Measurements from ENCODE around the gene MAD1L1.

Gene MAD1L1

DNA sequence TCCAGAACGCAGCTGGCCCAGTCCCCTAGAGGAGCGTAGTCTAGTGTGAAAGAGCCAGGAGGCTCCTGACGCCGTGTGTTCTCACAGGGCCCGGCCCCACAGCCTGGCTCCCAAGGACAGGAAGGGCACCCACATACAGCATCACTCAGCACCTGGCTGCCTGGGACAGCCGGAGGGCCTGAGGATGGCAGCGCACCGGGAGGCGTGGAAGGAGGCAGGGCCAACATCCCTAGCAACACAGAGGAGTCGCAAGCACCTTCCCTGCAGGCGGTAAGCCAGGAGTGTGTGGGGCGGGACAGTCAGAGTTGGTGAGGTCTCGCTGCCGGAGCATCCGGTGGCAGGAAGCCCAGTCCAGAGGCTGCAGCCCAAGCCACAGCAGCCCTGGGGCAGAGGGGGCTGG is 125.8 kb downstream of the MAD1L1 start:
- Histone ChIP-seq H3K27ac (ENCODE audit: low read depth, low read length) (no peak overlapping the region), H3K9me3 (ENCODE audit: insufficient read depth, low read length) (no peaks in the 10 kb centered on the region), H3K79me2 (ENCODE audit: insufficient read depth, low read length) (no peaks in the 10 kb centered on the region), H3K9ac (ENCODE audit: low read length) (no peak overlapping the region), H3F3A (ENCODE audit: insufficient read depth) (no peaks in the 10 kb centered on the region), H2AFZ (ENCODE audit: low read depth, low read length, severe bottlenecking) (no peak overlapping the region), H3K36me3 (ENCODE audit: low read length) (no peaks in the 10 kb centered on the region), H4K20me1 (ENCODE audit: low read depth, low read length) (no peaks in the 10 kb centered on the region), H3K4me3 (ENCODE audit: insufficient read depth, low read length, poor library complexity, severe bottlenecking) (no peak overlapping the region), H3K27me3 (ENCODE audit: low read length) (no peaks in the 10 kb centered on the region), H3K4me2 (ENCODE audit: low read depth, low read length, poor library complexity, severe bottlenecking) (no peak overlapping the region), H3K9me2 (replicated peaks; ENCODE audit: insufficient read depth, low read length) (no peaks in the 10 kb centered on the region)
- TF ChIP-seq EZH2phosphoT487 (conservative IDR thresholded peaks at IDR 0.05; ENCODE audit: low read length): no peak
- TF ChIP-seq, protein P1, sequence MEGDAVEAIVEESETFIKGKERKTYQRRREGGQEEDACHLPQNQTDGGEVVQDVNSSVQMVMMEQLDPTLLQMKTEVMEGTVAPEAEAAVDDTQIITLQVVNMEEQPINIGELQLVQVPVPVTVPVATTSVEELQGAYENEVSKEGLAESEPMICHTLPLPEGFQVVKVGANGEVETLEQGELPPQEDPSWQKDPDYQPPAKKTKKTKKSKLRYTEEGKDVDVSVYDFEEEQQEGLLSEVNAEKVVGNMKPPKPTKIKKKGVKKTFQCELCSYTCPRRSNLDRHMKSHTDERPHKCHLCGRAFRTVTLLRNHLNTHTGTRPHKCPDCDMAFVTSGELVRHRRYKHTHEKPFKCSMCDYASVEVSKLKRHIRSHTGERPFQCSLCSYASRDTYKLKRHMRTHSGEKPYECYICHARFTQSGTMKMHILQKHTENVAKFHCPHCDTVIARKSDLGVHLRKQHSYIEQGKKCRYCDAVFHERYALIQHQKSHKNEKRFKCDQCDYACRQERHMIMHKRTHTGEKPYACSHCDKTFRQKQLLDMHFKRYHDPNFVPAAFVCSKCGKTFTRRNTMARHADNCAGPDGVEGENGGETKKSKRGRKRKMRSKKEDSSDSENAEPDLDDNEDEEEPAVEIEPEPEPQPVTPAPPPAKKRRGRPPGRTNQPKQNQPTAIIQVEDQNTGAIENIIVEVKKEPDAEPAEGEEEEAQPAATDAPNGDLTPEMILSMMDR (IDR thresholded peaks at IDR 0.05; ENCODE audit: insufficient read depth, low read length, poor library complexity, severe bottlenecking): no peak

DNA sequence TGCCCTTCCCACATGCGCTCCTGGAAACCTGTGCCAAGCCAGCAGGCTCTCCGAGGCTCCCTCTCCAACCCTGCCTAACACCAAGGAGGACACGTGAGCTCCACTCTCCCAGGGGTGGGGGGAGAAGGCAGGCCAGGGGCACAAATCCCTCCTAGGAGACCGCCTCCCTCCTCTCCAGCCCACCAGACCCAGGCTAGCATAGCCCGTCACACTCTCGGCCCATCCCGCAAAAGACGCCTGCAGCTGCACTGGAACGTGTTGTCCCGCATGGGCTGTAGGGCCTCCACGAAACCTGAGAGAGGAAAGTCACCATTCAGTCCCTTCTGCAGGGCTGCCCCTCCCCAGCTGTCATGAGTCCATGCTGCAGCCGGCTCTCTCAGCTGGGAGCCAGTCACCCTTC is 126.3 kb downstream of the MAD1L1 start:
- H3K27me3 ChIP-seq (ENCODE audit: low read length): no peaks in the 10 kb centered on the region
- H3K4me3 ChIP-seq (ENCODE audit: insufficient read depth, low read length, poor library complexity, severe bottlenecking): no peak overlapping the region
- H4K20me1 ChIP-seq (ENCODE audit: low read depth, low read length): no peaks in the 10 kb centered on the region
- no peaks in the 10 kb centered on the region for H3K9me3 ChIP-seq (ENCODE audit: insufficient read depth, low read length)
- TF ChIP-seq, protein P1 (IDR thresholded peaks at IDR 0.05; ENCODE audit: insufficient read depth, low read length, poor library complexity, severe bottlenecking): no peak
- TF ChIP-seq EZH2phosphoT487 (conservative IDR thresholded peaks at IDR 0.05; ENCODE audit: low read length): no peak
- no peaks in the 10 kb centered on the region for H3F3A ChIP-seq (ENCODE audit: insufficient read depth)
- no peaks in the 10 kb centered on the region for H3K36me3 ChIP-seq (ENCODE audit: low read length)
- H3K27ac ChIP-seq (ENCODE audit: low read depth, low read length): no peak overlapping the region
- H2AFZ ChIP-seq (ENCODE audit: low read depth, low read length, severe bottlenecking): no peak overlapping the region
- H3K9ac ChIP-seq (ENCODE audit: low read length): no peak overlapping the region
- no peaks in the 10 kb centered on the region for H3K9me2 ChIP-seq (replicated peaks; ENCODE audit: insufficient read depth, low read length)
- H3K4me2 ChIP-seq (ENCODE audit: low read depth, low read length, poor library complexity, severe bottlenecking): no peak overlapping the region
- H3K79me2 ChIP-seq (ENCODE audit: insufficient read depth, low read length): no peaks in the 10 kb centered on the region

DNA sequence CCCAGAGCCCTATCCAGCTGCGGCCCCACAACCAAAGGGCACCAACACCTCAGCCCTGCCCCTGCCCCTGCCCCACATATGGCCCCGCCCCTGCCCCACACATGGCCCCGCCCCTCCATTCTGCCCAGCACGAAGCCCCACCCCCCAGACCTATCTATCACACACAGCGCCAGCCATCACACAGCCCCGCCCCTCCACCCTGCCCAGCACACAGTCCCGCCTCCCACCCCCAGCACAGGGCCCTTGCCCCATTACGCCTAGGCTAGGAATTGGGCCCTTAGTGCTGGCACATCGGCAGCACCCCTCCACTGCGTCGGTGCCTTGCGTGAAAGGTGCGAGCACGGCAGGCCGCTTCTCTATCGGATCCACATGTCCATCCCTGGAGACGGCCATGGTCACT is 126.8 kb downstream of the MAD1L1 start:
- no peak overlapping the region for H3K27ac ChIP-seq (ENCODE audit: low read depth, low read length)
- no peaks in the 10 kb centered on the region for H3K9me2 ChIP-seq (replicated peaks; ENCODE audit: insufficient read depth, low read length)
- TF ChIP-seq EZH2phosphoT487 (conservative IDR thresholded peaks at IDR 0.05; ENCODE audit: low read length): no peak
- TF ChIP-seq, protein P1 (IDR thresholded peaks at IDR 0.05; ENCODE audit: insufficient read depth, low read length, poor library complexity, severe bottlenecking): no peak
- H3K36me3 ChIP-seq (ENCODE audit: low read length): no peaks in the 10 kb centered on the region
- no peak overlapping the region for H3K4me2 ChIP-seq (ENCODE audit: low read depth, low read length, poor library complexity, severe bottlenecking)
- no peak overlapping the region for H3K9ac ChIP-seq (ENCODE audit: low read length)
- no peaks in the 10 kb centered on the region for H3K79me2 ChIP-seq (ENCODE audit: insufficient read depth, low read length)
- no peak overlapping the region for H2AFZ ChIP-seq (ENCODE audit: low read depth, low read length, severe bottlenecking)
- no peaks in the 10 kb centered on the region for H3K9me3 ChIP-seq (ENCODE audit: insufficient read depth, low read length)
- no peaks in the 10 kb centered on the region for H3K27me3 ChIP-seq (ENCODE audit: low read length)
- H3F3A ChIP-seq (ENCODE audit: insufficient read depth): no peaks in the 10 kb centered on the region
- no peaks in the 10 kb centered on the region for H4K20me1 ChIP-seq (ENCODE audit: low read depth, low read length)
- no peak overlapping the region for H3K4me3 ChIP-seq (ENCODE audit: insufficient read depth, low read length, poor library complexity, severe bottlenecking)
